GM19468 (cell line): ENCODE data around the gene UBAP2.
A peak's percentile ranks its signal among the peaks of the same experiment; 100 is the strongest.
"Not testable (repeated sequence)": the region's sequence is repeated elsewhere in the genome, so short reads cannot be mapped to it uniquely, and the experiment has no call there.

ENCODE experiments used
- ATAC-seq: cut with Tn5 transposase; IDR thresholded peaks from one replicate; pipeline ENCODE4 v1.9.1; 2021; ENCODE audit warnings: mild to moderate bottlenecking, moderate library complexity, moderate number of reproducible peaks; ENCODE audit not compliant: unreplicated experiment; ENCODE audit errors: extremely low read depth

The UBAP2 gene

GRCh38 chr9:34049630-34050384 lies 1.1 kb upstream of the UBAP2 start:
- ATAC-seq = no peak

GRCh38 chr9:34047864-34048726 lies 592 bp downstream of the UBAP2 start:
- ATAC-seq = peak; percentile 9

- ATAC-seq = no peak
Measured at GRCh38 chr9:34046784-34047379, 1.8 kb downstream of the UBAP2 start.

GRCh38 chr9:34045903-34046302 lies 2.8 kb downstream of the UBAP2 start:
- ATAC-seq = no peak

GRCh38 chr9:34042074-34042473 lies 6.6 kb downstream of the UBAP2 start:
- not testable (repeated sequence) for ATAC-seq

- ATAC-seq = not testable (repeated sequence)
Measured at GRCh38 chr9:34038851-34039250, 9.8 kb downstream of the UBAP2 start.

- ATAC-seq = no peak
Measured at GRCh38 chr9:34037626-34038025, 11.1 kb downstream of the UBAP2 start.

- ATAC-seq = no peak
Measured at GRCh38 chr9:34036625-34037024, 12.1 kb downstream of the UBAP2 start.

- ATAC-seq = no peak
Measured at GRCh38 chr9:34035656-34036055, 13.0 kb downstream of the UBAP2 start.

- no peak for ATAC-seq
Measured at GRCh38 chr9:34034698-34035065, 14.0 kb downstream of the UBAP2 start.

GRCh38 chr9:34032631-34033030 lies 16.1 kb downstream of the UBAP2 start:
- ATAC-seq = no peak

GRCh38 chr9:34027845-34028574 lies 20.7 kb downstream of the UBAP2 start:
- no peak for ATAC-seq

GRCh38 chr9:34025811-34026210 lies 22.9 kb downstream of the UBAP2 start:
- ATAC-seq = no peak

GRCh38 chr9:34025062-34025461 lies 23.6 kb downstream of the UBAP2 start:
- no peak for ATAC-seq

GRCh38 chr9:34024476-34024875 lies 24.2 kb downstream of the UBAP2 start:
- ATAC-seq = not testable (repeated sequence)

GRCh38 chr9:34016149-34016548 lies 32.5 kb downstream of the UBAP2 start:
- no peak for ATAC-seq

GRCh38 chr9:34010979-34011378 lies 37.7 kb downstream of the UBAP2 start:
- no peak for ATAC-seq

- no peak for ATAC-seq
Measured at GRCh38 chr9:34001951-34002350, 46.7 kb downstream of the UBAP2 start.

GRCh38 chr9:34001298-34001697 lies 47.4 kb downstream of the UBAP2 start:
- no peak for ATAC-seq

- ATAC-seq = no peak
Measured at GRCh38 chr9:33995449-33995848, 53.2 kb downstream of the UBAP2 start.
